Neuronal stem cell (in vitro differentiated cells): ENCODE measurements around the gene CCDC197.

Experiments used
- DNase-seq: peaks from one replicate; pipeline ENCODE4 v3.0.0-alpha.2; 2013; ENCODE audit warnings: low spot score
- H2AFZ ChIP-seq: one replicate; pipeline ENCODE4 v1.6.1; 2013; ENCODE audit warnings: mild to moderate bottlenecking, low read length, inconsistent platforms
- H2AK5ac ChIP-seq: 2 replicates; pipeline ENCODE4 v1.6.1; 2013; ENCODE audit warnings: low read depth, mild to moderate bottlenecking, inconsistent platforms, low read length, moderate library complexity, mixed read lengths
- H2BK120ac ChIP-seq: 2 replicates; pipeline ENCODE4 v1.6.1; 2013; ENCODE audit warnings: low read depth, mild to moderate bottlenecking, inconsistent platforms, low read length, moderate library complexity, mixed read lengths
- H2BK12ac ChIP-seq: one replicate; pipeline ENCODE4 v1.6.1; 2013; ENCODE audit warnings: low read length, inconsistent platforms
- H2BK15ac ChIP-seq: 2 replicates; pipeline ENCODE4 v1.6.1; 2013; ENCODE audit warnings: mild to moderate bottlenecking, low read length, inconsistent platforms, mixed read lengths
- H2BK5ac ChIP-seq: one replicate; pipeline ENCODE4 v1.6.1; 2013; ENCODE audit warnings: inconsistent platforms, mild to moderate bottlenecking, low read length, moderate library complexity
- H3K14ac ChIP-seq: one replicate; pipeline ENCODE4 v1.6.1; 2013; ENCODE audit warnings: low read length, inconsistent platforms
- H3K18ac ChIP-seq: 2 replicates; pipeline ENCODE4 v1.6.1; 2013; ENCODE audit warnings: low read length, inconsistent platforms
- H3K23ac ChIP-seq: 2 replicates; pipeline ENCODE4 v1.6.1; 2013; ENCODE audit warnings: low read depth, mild to moderate bottlenecking, mixed read lengths, low read length, inconsistent platforms; ENCODE audit not compliant: poor library complexity
- H3K27ac ChIP-seq: replicated peaks from 3 replicates; pipeline ENCODE4 v1.5.1; 2013; ENCODE audit warnings: low read length, inconsistent platforms
- H3K27me3 ChIP-seq, 3 experiments: 2 replicates each; pipeline ENCODE4 v1.6.1; 2013; ENCODE audit warnings: low read length in 3 of 3, mild to moderate bottlenecking in 2 of 3, inconsistent platforms in 1 of 3, low read depth in 1 of 3, mixed read lengths in 1 of 3, moderate library complexity in 1 of 3; ENCODE audit not compliant: control insufficient read depth in 3 of 3, insufficient read depth in 3 of 3
- H3K36me3 ChIP-seq, 2 donors: replicated peaks in 1 of 2; 2 replicates each; pipeline ENCODE4 v1.6.1; 2013; ENCODE audit warnings: low read length in 2 of 2; ENCODE audit not compliant: control insufficient read depth in 2 of 2, insufficient read depth in 2 of 2
- H3K4ac ChIP-seq: 2 replicates; pipeline ENCODE4 v1.6.1; 2013; ENCODE audit warnings: inconsistent platforms, mild to moderate bottlenecking, low read length, moderate library complexity
- H3K4me1 ChIP-seq, 2 donors: 1 replicate in 1 of 2; 2 replicates in 1 of 2; pipeline ENCODE4 v1.6.1; 2013; ENCODE audit warnings: low read length in 2 of 2, low read depth in 1 of 2; ENCODE audit not compliant: control insufficient read depth in 2 of 2, insufficient read depth in 1 of 2
- H3K4me2 ChIP-seq: one replicate; pipeline ENCODE4 v1.6.1; 2013; ENCODE audit warnings: mild to moderate bottlenecking, low read length, inconsistent platforms; ENCODE audit not compliant: insufficient read depth, poor library complexity, severe bottlenecking
- H3K4me3 ChIP-seq, 2 donors: 2 replicates each; pipeline ENCODE4 v1.5.1; 2013; ENCODE audit warnings: low read length in 2 of 2, mild to moderate bottlenecking in 2 of 2, inconsistent platforms in 1 of 2, moderate library complexity in 1 of 2
- H3K79me1 ChIP-seq: one replicate; pipeline ENCODE4 v1.6.1; 2013; ENCODE audit warnings: low read depth, mild to moderate bottlenecking, inconsistent platforms, low read length, moderate library complexity
- H3K9ac ChIP-seq: one replicate; pipeline ENCODE4 v1.6.1; 2013; ENCODE audit warnings: mild to moderate bottlenecking, low read depth, low read length, inconsistent platforms; ENCODE audit not compliant: poor library complexity
- H3K9me3 ChIP-seq, 2 donors: replicated peaks in 1 of 2; 2 replicates each; pipeline versions ENCODE3 to v1.6.1; 2013; ENCODE audit warnings: low read length in 2 of 2, mild to moderate bottlenecking in 2 of 2, inconsistent platforms in 1 of 2, low read depth in 1 of 2, mixed read lengths in 1 of 2, moderate library complexity in 1 of 2; ENCODE audit not compliant: control insufficient read depth in 2 of 2, insufficient read depth in 1 of 2
- H4K8ac ChIP-seq: one replicate; pipeline ENCODE4 v1.6.1; 2013; ENCODE audit warnings: low read depth, mild to moderate bottlenecking, inconsistent platforms, low read length, moderate library complexity
- H4K91ac ChIP-seq: one replicate; pipeline ENCODE4 v1.6.1; 2013; ENCODE audit warnings: low read length, low read depth, mild to moderate bottlenecking, inconsistent platforms; ENCODE audit not compliant: poor library complexity
- WGBS, 2 donors: extraction: QIAGEN DNeasy Blood & Tissue Kit; methylation state at CpG; one replicate each; pipeline ENCODE4 v1.1.7; 2013; ENCODE audit warnings: missing lambda C conversion rate in 2 of 2, mixed read lengths in 1 of 2; ENCODE audit not compliant: insufficient read length in 2 of 2, insufficient replicate concordance in 1 of 2; ENCODE audit errors: extremely low coverage in 2 of 2; 5-methylcytosine and 5-hydroxymethylcytosine counted together

CCDC197 gene

GRCh38 chr14:93997916-93998870, 1.1 kb downstream of the CCDC197 start:
- H2BK12ac ChIP-seq: no peak overlapping the region
- no peak overlapping the region for H4K8ac ChIP-seq
- H4K91ac ChIP-seq: no peak overlapping the region
- DNase-seq: no peak
- no peak overlapping the region for H3K9ac ChIP-seq
- no CpG with 5 or more reads among the region's 17 CpGs for WGBS, 2 donors
- H2BK15ac ChIP-seq: peak overlapping the region; percentile 59
- H3K4me2 ChIP-seq: no peak overlapping the region
- H3K9me3 ChIP-seq: no peaks in the 10 kb centered on the region
- H3K79me1 ChIP-seq: no peaks in the 10 kb centered on the region
- H3K23ac ChIP-seq: peak overlapping the region; percentile 34
- peaks cover 0 to 49% (median 2%) of the 10 kb centered on the region in 3 experiments for H3K27me3 ChIP-seq
- peak overlapping the region; percentile 63 for H3K18ac ChIP-seq
- H3K4me3 ChIP-seq: no peak overlapping the region
- peak overlapping the region; percentile 77 for H2AK5ac ChIP-seq
- no peak overlapping the region for H3K4ac ChIP-seq
- H3K36me3 ChIP-seq: no peaks in the 10 kb centered on the region
- no peak overlapping the region for H2BK120ac ChIP-seq
- H2AFZ ChIP-seq: no peak overlapping the region
- H3K14ac ChIP-seq: no peak overlapping the region
- H3K4me1 ChIP-seq: peaks cover 0 to 9% of the 10 kb centered on the region in 2 donors
- no peak overlapping the region for H2BK5ac ChIP-seq
- H3K27ac ChIP-seq: no peak overlapping the region

GRCh38 chr14:93998871-93999403, 1.8 kb downstream of the CCDC197 start:
- Histone ChIP-seq H3K4me3 (no peak overlapping the region), H3K14ac (no peak overlapping the region), H2BK15ac (peak overlapping the region; percentile 45), H3K23ac (no peak overlapping the region), H4K8ac (no peak overlapping the region), H2BK120ac (no peak overlapping the region), H3K36me3 (no peaks in the 10 kb centered on the region), H2BK5ac (no peak overlapping the region), H3K27ac (no peak overlapping the region), H3K4me2 (no peak overlapping the region), H3K9me3 (no peaks in the 10 kb centered on the region), H3K4ac (no peak overlapping the region), H3K79me1 (no peaks in the 10 kb centered on the region), H3K4me1 (peaks cover 0 to 5% of the 10 kb centered on the region in 2 donors), H3K18ac (peak overlapping the region; percentile 74), H2BK12ac (no peak overlapping the region), H2AFZ (no peak overlapping the region), H3K27me3 (peaks cover 0 to 47% (median 2%) of the 10 kb centered on the region in 3 experiments), H4K91ac (no peak overlapping the region), H3K9ac (no peak overlapping the region), H2AK5ac (no peak overlapping the region)
- DNase-seq: no peak
- WGBS, 2 donors: no CpG with 5 or more reads among the region's 7 CpGs

GRCh38 chr14:93999573-93999972, 2.5 kb downstream of the CCDC197 start:
- Histone ChIP-seq H3K9me3 (no peaks in the 10 kb centered on the region), H2AFZ (no peak overlapping the region), H2AK5ac (no peak overlapping the region), H3K4ac (no peak overlapping the region), H3K9ac (no peak overlapping the region), H3K4me2 (no peak overlapping the region), H3K27ac (no peak overlapping the region), H3K79me1 (no peaks in the 10 kb centered on the region), H2BK120ac (no peak overlapping the region), H4K8ac (no peak overlapping the region), H3K18ac (peak overlapping the region; percentile 63), H3K4me3 (no peak overlapping the region), H3K4me1 (peaks cover 0 to 5% of the 10 kb centered on the region in 2 donors), H3K27me3 (peaks cover 0 to 47% (median 2%) of the 10 kb centered on the region in 3 experiments), H2BK12ac (no peak overlapping the region), H3K36me3 (no peaks in the 10 kb centered on the region), H2BK5ac (no peak overlapping the region), H3K14ac (no peak overlapping the region), H3K23ac (no peak overlapping the region), H4K91ac (no peak overlapping the region), H2BK15ac (peak overlapping the region; percentile 45)
- WGBS, 2 donors: no CpG with 5 or more reads among the region's 8 CpGs
- DNase-seq: no peak

GRCh38 chr14:94000267-94000666, 3.2 kb downstream of the CCDC197 start:
- Histone ChIP-seq H4K8ac (no peak overlapping the region), H3K9me3 (no peaks in the 10 kb centered on the region), H3K23ac (no peak overlapping the region), H3K18ac (no peak overlapping the region), H2BK12ac (peak overlapping the region; percentile 66), H3K4me3 (no peak overlapping the region), H3K9ac (no peak overlapping the region), H3K27ac (no peak overlapping the region), H3K4me1 (peaks cover 0 to 5% of the 10 kb centered on the region in 2 donors), H4K91ac (no peak overlapping the region), H3K79me1 (no peaks in the 10 kb centered on the region), H3K4ac (no peak overlapping the region), H2AFZ (no peak overlapping the region), H3K27me3 (peaks cover 0 to 43% (median 2%) of the 10 kb centered on the region in 3 experiments), H3K14ac (no peak overlapping the region), H2BK15ac (no peak overlapping the region), H2BK120ac (no peak overlapping the region), H3K36me3 (no peaks in the 10 kb centered on the region), H2AK5ac (peak overlapping the region; percentile 3), H3K4me2 (no peak overlapping the region), H2BK5ac (no peak overlapping the region)
- DNase-seq: no peak
- WGBS, 2 donors: no CpG with 5 or more reads among the region's 6 CpGs
